KBM-7 (cell line): ENCODE measurements around the gene DMRT1.

Experiments used
- DNase-seq: peaks from one replicate; pipeline ENCODE4 v3.0.0-alpha.2; 2015
- in situ Hi-C: fragments of 300-500 bp; cut with MboI; formaldehyde crosslinking; loops from 2 replicates; pipeline ENCODE4 v1.14.3; 2020; ENCODE audit warnings: low sequenced_read_pairs, low pct_unique_long_range_greater_than_20kb, mixed read lengths

The DMRT1 gene

GRCh38 chr9:965497-965896 is 124.0 kb downstream of the DMRT1 start:
- in situ Hi-C loops = no loop called here
- DNase-seq = no peak

DNA sequence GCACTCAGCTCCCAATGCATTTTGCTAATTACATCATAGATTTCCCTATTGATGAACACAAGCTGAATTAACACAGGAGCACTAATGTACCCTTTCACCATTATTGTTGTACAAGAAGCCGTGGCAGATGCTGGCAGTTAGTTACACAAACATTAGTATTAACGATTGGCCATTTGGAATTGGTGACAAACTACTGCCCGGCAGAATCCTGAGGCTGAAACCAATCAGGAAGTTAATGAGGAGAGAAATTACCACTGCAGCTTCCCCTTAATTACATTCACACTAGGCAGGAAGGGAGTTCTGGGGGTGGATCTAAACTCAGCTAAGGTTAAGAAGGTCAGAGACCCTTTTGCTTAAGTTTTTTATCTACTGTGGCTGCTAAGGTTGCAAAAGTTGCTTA is 125.4 kb downstream of the DMRT1 start:
- no peak for DNase-seq
- in situ Hi-C loops = no loop called here

- in situ Hi-C loops = no loop called here
- no peak for DNase-seq
These were observed 125.9 kb downstream of the DMRT1 start for GRCh38 chr9:967436-967835.

DNA sequence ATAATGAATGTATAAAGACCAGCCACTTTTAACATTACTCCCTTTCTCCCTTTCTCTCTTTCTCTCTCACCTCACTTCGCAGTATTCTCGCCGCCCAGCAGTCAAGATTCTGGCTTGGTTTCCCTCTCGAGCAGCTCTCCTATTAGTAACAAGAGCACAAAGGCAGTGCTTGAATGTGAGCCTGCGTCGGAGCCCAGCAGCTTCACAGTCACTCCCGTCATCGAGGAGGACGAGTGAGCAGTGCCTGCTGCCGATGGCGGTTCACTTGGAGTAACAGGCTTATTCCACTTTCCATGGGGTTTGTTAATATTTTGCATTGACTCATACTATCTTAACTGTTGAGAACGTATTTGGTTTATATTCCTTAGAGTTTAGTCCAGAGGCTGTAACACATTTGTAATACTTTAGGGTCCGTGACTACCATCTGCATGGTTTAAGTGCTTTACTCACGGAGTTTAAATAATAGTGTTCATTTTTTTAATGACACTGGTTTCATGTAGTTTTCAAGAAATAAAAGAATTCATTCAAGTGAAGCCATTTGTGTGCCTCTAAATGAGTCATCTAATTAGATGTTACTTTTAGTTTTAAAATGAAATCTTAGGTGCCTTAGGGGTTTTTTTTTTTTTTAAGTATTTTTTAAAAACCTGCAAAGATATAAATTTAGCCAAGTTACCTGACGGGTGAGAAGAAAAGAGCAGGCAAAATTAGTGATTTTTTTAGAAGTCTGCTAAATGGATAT is 126.6 kb downstream of the DMRT1 start:
- in situ Hi-C loops = no loop called here
- no peak for DNase-seq

GRCh38 chr9:969310-970150 is 128.0 kb downstream of the DMRT1 start:
- DNase-seq = no peak
- in situ Hi-C loops = no loop called here

GRCh38 chr9:970151-970996 is 128.9 kb downstream of the DMRT1 start:
- no peak for DNase-seq
- in situ Hi-C loops = no loop called here

GRCh38 chr9:971901-972500 is 130.5 kb downstream of the DMRT1 start:
- DNase-seq = no peak
- in situ Hi-C loops = no loop called here

DNA sequence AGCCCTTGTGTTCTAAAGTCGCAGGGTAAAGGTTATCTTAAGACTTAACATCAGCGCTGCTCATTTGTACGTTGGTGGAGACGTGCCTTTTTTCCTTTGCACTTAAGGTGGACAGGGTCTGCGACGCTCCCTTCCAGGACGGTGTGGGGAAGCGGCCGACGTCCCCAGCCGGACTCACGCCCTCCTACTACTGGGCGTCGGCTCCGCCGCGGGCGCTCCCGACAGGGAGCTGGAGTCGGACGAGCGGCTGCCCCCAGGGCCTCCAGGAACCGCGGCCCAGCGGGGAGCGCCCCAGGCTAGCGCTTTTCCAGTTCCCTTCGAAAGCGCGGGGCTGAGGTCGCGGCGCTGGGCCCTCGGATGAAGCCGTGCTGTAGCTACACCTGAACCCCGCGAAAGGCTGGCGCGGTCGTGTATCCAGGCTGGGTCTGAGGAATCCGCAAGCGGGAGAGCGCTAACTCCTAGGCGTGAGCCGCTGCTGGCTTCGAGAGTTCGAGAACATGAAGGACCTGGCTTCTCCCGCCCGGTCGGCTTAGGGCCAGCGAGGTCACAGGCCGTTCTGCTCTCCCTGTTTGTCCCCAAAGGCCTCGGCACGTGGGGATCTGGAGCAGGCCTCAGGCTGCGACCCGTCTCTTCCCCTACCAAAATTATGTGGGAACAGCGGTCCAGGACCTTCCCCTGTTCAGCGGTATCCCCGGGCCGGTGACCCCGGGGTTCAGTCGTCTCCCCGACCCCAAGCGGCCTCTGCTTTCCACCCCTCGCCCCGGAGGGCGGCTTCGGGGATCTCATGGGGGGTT is 131.2 kb downstream of the DMRT1 start:
- DNase-seq = no peak
- in situ Hi-C loops = no loop called here

DNA sequence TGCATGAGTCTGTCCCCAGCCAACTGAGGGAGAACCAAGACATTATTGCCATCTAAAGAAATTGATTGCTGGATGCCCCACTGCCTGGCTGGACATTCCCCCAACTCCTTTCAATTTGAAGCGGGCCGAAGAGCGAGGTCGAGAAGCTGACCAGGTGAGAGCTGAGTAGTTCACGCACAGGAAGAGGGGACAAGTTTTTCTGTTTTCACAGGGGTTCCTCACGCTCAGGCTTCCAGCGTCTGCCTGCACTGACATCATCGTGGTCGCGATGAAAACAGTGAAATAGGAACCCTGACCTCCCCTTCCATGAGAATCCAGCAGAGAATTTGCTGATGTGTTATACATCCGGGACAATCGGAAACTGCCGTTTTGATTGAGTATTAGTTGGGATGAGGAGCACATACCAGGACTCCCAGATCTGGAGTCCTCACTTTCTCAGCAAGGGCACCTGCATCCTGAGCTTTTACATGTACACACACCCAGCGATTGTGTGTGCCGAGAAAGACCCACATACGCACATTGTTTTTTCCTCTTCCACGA is 131.9 kb downstream of the DMRT1 start:
- in situ Hi-C loops = no loop called here
- DNase-seq = no peak

DNA sequence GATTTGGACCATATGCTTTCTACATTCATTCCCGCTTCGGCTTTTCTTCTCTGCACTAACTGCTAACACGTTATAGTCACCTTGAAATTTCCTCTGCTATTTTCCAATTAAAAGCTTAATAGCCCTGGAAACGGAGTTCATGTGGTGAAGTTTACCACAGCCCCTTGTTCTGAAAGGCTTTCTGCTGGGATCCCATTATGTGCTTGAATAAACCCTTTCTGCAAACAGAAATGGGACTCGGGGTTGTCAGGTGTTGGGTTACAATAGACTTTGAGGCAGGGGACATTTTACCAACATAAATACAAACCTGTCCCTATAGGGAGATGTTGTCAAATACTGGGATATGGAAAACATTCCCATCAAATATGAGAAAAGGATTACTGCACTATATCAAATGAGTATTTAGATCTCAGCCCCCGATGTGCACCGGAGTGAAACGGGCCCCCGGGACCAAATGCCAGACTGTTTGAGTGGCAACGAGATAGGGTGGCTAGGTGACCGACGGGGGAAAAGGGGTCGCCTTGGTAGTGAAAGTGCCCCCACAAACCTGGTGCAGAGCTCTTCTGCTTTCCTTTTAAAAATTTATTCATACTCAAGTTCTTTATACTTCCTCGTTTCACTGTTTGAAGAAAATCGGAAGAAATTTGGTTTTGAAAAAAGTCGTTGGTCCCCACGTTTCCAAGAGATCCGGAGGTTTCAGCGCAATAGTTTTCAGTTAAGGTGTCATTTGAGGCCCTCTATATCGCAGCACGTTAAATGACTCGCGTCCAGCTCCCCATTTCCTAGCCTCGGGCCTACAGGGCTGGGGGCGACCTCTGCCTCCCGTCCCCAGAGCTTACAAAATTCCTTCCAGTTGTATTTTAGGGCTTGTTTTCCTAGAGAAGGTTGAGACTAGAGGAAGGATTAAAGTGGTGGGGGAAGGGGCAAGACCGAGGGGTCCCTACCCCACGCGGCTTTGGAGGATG is 132.8 kb downstream of the DMRT1 start:
- DNase-seq = no peak
- in situ Hi-C loops = no loop called here

DNA sequence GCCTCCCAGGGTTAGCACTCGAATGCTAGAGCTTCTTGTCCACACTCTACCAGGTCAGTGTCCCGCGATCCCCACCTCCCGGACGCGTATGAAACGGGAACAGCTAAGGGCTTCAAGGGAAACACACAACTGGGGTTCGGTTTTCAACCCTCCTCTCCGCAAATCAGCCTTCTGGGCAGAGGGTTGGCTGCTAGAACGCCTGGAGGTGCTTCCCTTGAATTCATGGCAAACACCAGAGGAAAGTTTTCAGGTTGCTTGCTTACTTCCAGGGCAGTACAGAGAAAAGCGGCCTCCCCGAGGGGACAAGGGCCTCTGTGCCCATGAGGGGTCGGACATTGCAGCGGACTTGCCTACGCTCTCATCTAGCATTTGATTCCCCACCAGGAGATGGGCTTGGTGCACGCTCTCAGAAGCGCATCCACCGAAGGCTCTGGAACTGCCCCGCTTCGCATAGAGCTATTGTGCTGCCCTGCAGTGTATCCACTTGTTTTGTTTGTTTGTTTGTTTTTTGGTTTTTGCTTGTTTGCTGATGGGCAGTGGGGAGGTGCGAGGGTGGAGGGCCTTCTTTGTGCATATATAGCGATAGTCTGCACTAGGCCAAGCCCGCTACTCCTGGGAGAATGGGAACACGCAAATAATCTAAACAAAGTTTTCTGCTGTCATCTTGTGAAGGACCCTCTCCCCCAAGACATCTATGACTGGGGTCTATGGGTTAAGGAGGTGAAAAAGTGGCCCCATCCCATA is 133.7 kb downstream of the DMRT1 start:
- in situ Hi-C loops = no loop called here
- DNase-seq = no peak

DNA sequence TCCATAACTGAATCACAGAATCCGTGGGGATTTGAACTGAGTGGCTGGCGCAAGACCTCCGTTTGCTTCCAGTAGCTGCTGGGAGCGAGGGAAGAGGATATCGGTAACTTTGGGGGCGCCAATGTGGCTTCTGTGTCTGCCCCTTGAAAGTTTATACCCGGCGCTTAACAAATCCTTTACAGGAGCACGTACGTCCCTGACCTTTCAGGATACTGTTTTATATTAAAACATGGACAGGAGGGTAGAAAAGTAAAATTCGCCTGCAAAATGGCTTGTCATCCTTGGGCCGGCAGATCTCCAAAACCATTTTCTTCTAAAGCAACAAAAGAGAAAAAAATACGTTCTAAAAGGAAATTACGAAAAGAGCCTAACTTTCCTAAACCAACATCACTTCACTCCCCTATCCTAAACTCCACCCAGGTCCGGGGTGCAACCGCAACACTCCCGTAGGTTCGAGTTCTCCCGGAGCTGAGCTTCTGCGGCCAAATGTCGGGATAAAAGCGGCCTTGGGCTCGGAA is 134.3 kb downstream of the DMRT1 start:
- no peak for DNase-seq
- in situ Hi-C loops = no loop called here

- DNase-seq = no peak
- in situ Hi-C loops = no loop called here
These were observed 134.9 kb downstream of the DMRT1 start, which contains the start of gene DMRT3 for GRCh38 chr9:976258-976942. Gene DMRT3, plus strand, starts transcription at chr9:976655. Its CDS starts 347 bp downstream, at chr9:977002.

GRCh38 chr9:976943-977837 is 135.7 kb downstream of the DMRT1 start:
- no peak for DNase-seq
- in situ Hi-C loops = no loop called here
